ENCODE measurements around the gene KRTAP5-7. TPM values are rescaled to one million over a fixed set of nuclear protein-coding genes. Genes with fewer than 3 reads are reported as not detected.

The KRTAP5-7 gene
- total RNA-seq, 4 donors from 2014 or later = not detected

DNA sequence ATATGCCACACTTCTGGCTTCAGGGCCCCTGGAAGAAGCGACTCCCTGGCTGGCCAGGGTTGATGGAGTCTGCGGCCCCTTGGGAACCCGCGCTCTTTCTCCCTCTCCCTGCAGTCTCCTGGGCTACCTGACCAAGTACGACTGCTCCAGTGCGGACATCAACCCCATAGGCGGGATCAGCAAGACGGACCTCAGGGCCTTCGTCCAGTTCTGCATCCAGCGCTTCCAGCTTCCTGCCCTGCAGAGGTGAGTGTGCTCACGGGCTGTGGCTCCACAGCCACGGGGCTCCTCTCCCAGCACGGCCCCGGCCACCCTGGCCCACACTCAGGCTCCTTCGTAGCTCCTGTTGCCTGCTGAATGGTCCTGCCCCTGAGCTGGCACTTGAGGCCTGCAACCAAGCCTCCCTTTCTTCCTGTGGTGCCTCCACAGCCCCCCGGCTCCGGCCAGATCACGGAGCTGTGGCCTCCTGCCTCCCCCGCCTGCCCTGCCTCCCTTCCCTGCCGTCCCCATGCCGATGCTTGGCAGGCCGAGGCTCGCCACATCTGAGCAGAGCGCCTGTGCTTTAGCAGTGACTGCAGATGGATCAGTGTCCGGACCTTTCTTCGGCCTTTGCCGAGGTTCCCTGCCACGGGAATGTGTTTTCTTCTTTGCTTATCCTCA, 36.2 kb upstream of the KRTAP5-7 start:
- no peak for ATAC-seq
- no peaks in the 10 kb centered on the region for H3K4me1 ChIP-seq
- no peak for TF ChIP-seq POLR2AphosphoS5 (IDR thresholded peaks at IDR 0.05)
- no peak for TF ChIP-seq EP300 (IDR thresholded peaks at IDR 0.05)
- TF ChIP-seq POLR2A (IDR thresholded peaks at IDR 0.05) = no peak
- TF ChIP-seq, protein P1, sequence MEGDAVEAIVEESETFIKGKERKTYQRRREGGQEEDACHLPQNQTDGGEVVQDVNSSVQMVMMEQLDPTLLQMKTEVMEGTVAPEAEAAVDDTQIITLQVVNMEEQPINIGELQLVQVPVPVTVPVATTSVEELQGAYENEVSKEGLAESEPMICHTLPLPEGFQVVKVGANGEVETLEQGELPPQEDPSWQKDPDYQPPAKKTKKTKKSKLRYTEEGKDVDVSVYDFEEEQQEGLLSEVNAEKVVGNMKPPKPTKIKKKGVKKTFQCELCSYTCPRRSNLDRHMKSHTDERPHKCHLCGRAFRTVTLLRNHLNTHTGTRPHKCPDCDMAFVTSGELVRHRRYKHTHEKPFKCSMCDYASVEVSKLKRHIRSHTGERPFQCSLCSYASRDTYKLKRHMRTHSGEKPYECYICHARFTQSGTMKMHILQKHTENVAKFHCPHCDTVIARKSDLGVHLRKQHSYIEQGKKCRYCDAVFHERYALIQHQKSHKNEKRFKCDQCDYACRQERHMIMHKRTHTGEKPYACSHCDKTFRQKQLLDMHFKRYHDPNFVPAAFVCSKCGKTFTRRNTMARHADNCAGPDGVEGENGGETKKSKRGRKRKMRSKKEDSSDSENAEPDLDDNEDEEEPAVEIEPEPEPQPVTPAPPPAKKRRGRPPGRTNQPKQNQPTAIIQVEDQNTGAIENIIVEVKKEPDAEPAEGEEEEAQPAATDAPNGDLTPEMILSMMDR (IDR thresholded peaks at IDR 0.05) = no peak
- no peak overlapping the region for H3K4me3 ChIP-seq
- WGBS, 2 donors (ENCODE audit: low coverage in 1 of 2) = 100% methylated on average over 3 of the region's 28 CpGs; no CpG with 5 or more reads in 1 of the 2 donors
- no peaks in the 10 kb centered on the region for H3K27me3 ChIP-seq
- H3K36me3 ChIP-seq = peaks cover 0 to 94% of the 10 kb centered on the region in 2 donors
- H3K27ac ChIP-seq = no peak overlapping the region
- H3K9me3 ChIP-seq = no peaks in the 10 kb centered on the region

GRCh38 chr11:71491531-71491930, 35.5 kb upstream of the KRTAP5-7 start:
- 100% methylated on average over 1 of the region's 19 CpGs; no CpG with 5 or more reads in 1 of the 2 donors for WGBS, 2 donors (ENCODE audit: low coverage in 1 of 2)
- no peak for ATAC-seq
- no peak overlapping the region for H3K4me3 ChIP-seq
- TF ChIP-seq POLR2AphosphoS5 (IDR thresholded peaks at IDR 0.05) (no peak), EP300 (IDR thresholded peaks at IDR 0.05) (no peak), POLR2A (IDR thresholded peaks at IDR 0.05) (no peak)
- TF ChIP-seq, protein P1 (IDR thresholded peaks at IDR 0.05) = no peak
- no peak overlapping the region for H3K27ac ChIP-seq
- peaks cover 0 to 94% of the 10 kb centered on the region in 2 donors for H3K36me3 ChIP-seq
- H3K9me3 ChIP-seq = no peaks in the 10 kb centered on the region
- H3K27me3 ChIP-seq = no peaks in the 10 kb centered on the region
- no peaks in the 10 kb centered on the region for H3K4me1 ChIP-seq

DNA sequence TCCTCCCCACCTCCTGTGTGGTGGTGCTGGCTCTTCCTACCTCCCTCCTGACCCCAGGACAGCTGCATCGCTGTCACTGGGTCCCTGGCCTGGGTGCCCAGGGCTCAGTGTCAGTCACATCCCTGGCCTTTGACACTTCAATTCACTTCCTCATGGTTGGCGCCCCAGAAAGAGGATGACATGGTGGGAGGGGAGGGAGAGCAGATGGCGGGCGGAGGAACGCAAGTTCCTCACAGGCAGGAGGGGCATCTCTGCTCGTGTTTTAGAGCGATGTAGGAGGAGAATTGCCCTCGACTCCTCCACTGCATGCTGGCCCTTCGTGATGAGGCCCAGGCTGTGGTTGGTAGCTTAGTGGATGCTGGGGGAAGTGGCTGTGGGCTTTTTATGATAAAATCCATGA, 35.1 kb upstream of the KRTAP5-7 start:
- TF ChIP-seq POLR2AphosphoS5 (IDR thresholded peaks at IDR 0.05) (no peak), EP300 (IDR thresholded peaks at IDR 0.05) (no peak), POLR2A (IDR thresholded peaks at IDR 0.05) (no peak)
- TF ChIP-seq, protein P1 (IDR thresholded peaks at IDR 0.05) = no peak
- WGBS, 2 donors (ENCODE audit: low coverage in 1 of 2) = 75 to 93% methylated on average over 3 to 6 of the region's 9 CpGs

DNA sequence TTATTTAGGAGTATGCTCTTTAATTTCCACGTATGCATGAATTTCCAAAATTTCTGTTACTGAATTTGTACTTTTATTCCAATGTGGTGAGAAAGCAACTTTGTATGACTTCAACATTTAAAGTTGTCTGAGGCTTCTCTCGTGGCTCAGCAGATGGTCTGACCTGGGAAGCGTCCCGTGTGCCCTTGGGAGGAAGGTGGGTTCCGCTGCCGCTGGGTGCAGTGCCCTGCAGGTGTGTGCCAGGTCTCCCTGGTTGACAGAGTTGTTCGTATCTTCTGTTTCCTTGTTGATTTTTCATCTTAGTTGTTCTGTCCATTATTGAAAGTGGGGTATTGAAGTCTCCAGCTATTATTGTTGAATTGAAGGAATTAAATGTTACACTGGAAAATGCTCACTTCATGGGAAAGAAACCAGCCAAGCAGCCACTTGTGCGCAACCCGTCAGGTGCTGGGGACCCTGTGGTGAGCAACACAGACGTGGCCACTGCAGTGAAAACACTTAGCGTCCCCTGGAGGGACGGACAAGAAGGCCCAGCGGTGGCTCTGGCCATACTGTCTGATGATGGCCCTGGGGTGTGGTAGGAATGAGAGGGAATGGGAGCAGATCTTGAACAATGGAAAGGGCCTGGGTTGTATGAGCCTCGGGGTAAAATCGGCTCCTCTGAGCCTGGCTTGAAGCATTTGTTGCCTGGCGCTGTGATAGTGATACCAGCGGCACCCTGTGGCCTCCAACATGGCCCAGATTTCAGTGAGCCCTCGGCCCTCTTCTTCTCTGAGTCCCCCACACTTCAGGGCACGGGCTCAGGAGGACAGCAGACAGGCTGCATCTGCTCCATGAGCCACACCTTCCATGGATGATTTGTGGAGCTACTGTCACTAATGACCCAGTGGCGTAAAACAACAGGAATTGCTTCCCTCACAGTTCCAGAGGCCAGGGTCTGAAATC, 31.5 kb upstream of the KRTAP5-7 start:
- no peaks in the 10 kb centered on the region for H3K4me1 ChIP-seq
- ATAC-seq = no peak

More for the DNA sequence above, 35.1 kb upstream of the KRTAP5-7 start:
- H3K36me3 ChIP-seq = peaks cover 0 to 95% of the 10 kb centered on the region in 2 donors
- H3K4me3 ChIP-seq = no peak overlapping the region
- no peak for ATAC-seq
- no peaks in the 10 kb centered on the region for H3K9me3 ChIP-seq
- no peaks in the 10 kb centered on the region for H3K27me3 ChIP-seq
- no peak overlapping the region for H3K27ac ChIP-seq
- no peaks in the 10 kb centered on the region for H3K4me1 ChIP-seq

More for the DNA sequence above, 31.5 kb upstream of the KRTAP5-7 start:
- Histone ChIP-seq H3K27me3 (no peaks in the 10 kb centered on the region), H3K9me3 (no peaks in the 10 kb centered on the region), H3K27ac (no peak overlapping the region), H3K36me3 (peaks cover 0 to 100% of the 10 kb centered on the region in 2 donors), H3K4me3 (no peak overlapping the region)
- WGBS, 2 donors (ENCODE audit: low coverage in 1 of 2) = 100% methylated on average over 1 to 3 of the region's 20 CpGs
- TF ChIP-seq, protein P1 (IDR thresholded peaks at IDR 0.05) = no peak
- TF ChIP-seq POLR2A (IDR thresholded peaks at IDR 0.05) (no peak), POLR2AphosphoS5 (IDR thresholded peaks at IDR 0.05) (no peak), EP300 (IDR thresholded peaks at IDR 0.05) (no peak)
